NCI-H510A (cell line): Measurements from ENCODE around the gene USP11.
A peak's percentile ranks its signal among the peaks of the same experiment; 100 is the strongest.

Experiments
- DNase-seq: peaks from one replicate; lab custom pipeline; 2025; lab: John Stamatoyannopoulos, UW

Gene USP11

DNA sequence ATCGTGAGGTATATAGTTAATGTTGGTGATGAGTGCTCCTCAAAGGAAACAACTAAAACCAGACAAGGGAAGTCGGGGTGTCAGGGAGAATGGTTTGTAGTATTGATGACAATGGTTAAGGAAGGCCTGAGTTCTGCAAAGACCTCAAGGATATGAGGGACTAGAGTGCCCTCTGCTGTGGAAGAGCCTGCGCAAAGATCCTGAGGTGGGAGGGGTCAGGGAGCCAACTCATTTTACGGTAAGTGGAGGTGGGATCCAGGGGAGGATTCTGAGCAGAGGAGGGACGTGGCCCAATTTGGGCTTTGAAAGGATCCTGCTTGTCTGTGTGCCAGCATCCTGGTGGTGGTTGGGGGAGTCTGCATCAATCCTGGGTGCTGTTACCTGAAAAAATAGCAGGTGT is 27.8 kb upstream of the USP11 start:
- no peak for DNase-seq

- no peak for DNase-seq
These were observed 26.5 kb upstream of the USP11 start for GRCh38 chrX:47206316-47206715.

DNA sequence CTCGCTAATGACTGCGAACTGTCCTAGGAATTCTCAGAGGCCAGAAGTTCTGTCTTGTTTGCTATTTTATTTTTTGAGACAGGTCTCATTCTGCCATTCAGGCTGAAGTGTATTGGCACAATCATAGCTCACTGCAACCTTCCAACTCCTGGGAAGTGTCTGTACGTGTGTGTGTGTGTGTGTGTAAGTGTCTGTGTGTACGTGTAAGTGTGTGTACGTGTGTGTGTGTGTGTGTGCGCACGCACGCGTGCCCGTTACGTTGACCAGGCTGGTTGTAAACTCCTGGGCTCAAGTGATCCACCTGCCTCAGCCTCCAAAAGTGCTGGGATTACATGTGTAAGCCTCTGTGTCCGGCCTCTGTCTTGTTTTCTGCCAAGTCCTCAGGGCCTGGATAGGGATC is 24.7 kb upstream of the USP11 start:
- DNase-seq: no peak

GRCh38 chrX:47209508-47210238 is 23.1 kb upstream of the USP11 start:
- DNase-seq: no peak

GRCh38 chrX:47210661-47211425 is 22.0 kb upstream of the USP11 start:
- no peak for DNase-seq

- no peak for DNase-seq
These were observed 20.2 kb upstream of the USP11 start for GRCh38 chrX:47212381-47213293.

DNA sequence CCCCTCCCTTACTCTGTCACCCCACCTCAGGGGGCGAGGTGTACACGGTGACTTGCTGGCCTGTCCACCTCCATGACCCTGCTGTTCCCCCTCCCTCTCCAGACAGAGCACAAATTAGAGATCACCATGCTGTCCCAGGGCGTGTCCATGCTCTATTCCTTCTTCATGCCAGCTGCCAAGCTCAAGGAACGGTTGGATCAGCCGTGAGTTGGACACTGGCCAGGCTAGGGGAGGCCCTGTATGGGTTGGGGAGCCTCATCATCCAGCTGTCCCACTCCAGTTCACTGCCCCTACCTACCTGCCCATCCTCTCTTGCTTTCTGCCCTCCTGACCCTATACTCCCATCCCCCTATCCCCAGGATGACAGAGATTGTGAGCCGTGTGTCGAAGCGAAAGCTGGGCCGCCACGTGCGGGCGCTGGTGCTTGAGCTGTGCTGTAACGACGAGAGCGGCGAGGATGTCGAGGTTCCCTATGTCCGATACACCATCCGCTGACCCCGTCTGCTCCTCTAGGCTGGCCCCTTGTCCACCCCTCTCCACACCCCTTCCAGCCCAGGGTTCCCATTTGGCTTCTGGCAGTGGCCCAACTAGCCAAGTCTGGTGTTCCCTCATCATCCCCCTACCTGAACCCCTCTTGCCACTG is 18.3 kb upstream of the USP11 start:
- DNase-seq: no peak

DNA sequence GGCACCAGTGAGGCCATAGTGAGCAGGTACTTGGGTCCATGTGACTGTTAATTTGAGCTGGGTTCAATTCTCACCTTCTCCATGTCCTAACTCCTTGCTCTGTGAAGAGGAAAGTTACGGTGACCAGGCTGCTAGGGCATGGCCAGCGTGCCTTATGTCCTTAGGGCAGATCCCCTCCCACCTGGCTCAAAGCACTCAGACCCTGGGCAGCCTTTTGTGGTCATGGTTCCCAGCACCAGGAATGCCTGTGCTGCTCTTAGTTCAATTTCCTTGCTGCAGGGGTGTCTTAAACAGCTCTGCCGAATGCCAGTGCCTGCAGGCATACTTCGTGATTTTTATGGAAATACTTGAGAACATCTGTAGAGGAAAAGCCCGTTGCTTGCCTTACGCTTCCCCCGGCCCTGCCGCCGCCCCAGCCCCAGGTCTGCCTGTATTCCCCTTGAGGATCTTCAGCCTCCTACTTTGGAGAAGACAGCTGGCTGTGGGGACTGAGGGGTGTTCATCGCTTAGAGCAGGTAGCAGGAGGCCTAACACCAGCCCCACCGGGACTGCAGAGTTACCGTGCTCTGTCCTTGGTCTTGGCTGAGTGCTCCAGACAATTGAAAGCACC is 17.4 kb upstream of the USP11 start:
- DNase-seq: no peak

DNA sequence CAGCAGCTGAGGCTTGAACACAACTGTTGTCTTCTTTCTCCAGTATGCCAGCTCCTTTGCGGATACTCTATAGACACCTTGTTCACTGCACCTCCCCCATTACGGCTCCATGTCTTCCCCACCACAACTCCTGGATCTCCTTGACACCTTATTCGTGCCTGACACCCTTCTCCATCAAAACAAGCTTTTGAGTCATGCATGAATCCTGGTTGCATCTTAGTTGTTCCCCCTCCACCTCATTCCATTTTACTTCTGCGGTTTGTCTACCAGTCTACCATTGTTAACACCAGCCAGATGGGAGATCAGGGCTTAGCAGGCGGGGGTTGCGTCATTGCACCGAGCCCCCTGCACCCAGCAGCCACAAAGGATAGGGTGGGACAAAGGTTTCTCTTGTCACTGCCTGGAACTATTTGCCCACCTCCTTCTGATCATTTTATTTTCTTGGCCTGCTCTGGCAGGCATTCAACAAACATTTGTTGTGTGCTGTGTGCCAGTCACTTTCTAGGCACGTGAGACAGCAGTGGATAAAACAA is 16.4 kb upstream of the USP11 start:
- DNase-seq: no peak

GRCh38 chrX:47217121-47217851 is 15.5 kb upstream of the USP11 start:
- no peak for DNase-seq

DNA sequence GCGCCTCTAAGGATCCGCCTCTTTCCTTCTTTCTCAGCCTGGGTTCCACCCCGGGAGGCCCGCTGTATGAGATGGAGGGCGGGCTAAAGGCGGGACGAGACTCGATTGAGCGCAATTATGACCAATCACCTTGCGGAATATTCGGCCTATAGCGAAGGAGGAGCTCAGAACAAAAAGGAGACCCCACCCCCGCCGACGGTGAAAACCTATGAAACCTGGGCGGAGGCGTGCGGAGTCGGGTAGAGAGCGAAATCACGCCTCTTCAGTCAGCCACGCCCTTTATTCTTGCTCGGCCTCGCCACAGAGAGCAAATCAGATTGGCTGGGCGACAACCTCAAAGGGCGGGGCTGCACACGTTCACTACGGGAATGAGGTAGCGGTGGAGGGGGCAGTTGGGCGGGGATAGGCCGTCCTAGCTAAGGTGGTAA is 14.9 kb upstream of the USP11 start:
- peak; percentile 95 for DNase-seq

DNA sequence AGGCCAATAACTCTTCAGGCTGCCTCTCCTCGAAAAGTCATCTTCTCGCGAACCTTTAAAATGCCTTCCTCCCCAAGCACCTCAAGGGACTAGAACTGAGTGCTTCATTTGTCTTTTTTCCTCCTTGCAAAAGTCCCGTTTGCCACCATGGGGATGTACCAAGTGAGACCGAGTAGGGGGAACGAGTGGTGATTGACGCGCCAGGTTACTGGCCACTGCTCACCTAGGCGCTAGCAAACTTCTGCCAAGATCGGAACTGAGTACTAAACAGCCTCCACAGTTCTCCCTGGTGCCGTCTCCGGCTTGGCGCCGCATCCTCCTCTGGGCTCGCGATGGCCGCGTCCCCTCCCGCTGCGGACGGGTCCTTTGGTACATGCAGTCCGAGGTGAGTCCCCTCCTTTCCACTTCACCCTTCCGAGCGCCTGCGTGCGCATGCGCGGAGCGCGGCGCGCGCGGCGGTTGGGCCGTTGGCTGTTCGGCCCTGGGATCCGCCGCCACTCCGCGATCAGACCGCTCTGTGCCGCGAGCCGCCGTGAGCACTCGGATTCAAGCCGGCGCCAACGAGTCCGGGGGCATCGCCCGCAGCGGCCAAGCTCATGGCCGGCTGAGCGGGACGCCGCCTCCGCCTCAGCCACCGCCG is 14.4 kb upstream of the USP11 start, which contains the start of gene CDK16:
Gene CDK16, plus strand, starts transcription at position 402 of the 640 bp plus-strand sequence. CDS start 4,877 bp downstream, outside the sequence.
- DNase-seq: peak; percentile 26

DNA sequence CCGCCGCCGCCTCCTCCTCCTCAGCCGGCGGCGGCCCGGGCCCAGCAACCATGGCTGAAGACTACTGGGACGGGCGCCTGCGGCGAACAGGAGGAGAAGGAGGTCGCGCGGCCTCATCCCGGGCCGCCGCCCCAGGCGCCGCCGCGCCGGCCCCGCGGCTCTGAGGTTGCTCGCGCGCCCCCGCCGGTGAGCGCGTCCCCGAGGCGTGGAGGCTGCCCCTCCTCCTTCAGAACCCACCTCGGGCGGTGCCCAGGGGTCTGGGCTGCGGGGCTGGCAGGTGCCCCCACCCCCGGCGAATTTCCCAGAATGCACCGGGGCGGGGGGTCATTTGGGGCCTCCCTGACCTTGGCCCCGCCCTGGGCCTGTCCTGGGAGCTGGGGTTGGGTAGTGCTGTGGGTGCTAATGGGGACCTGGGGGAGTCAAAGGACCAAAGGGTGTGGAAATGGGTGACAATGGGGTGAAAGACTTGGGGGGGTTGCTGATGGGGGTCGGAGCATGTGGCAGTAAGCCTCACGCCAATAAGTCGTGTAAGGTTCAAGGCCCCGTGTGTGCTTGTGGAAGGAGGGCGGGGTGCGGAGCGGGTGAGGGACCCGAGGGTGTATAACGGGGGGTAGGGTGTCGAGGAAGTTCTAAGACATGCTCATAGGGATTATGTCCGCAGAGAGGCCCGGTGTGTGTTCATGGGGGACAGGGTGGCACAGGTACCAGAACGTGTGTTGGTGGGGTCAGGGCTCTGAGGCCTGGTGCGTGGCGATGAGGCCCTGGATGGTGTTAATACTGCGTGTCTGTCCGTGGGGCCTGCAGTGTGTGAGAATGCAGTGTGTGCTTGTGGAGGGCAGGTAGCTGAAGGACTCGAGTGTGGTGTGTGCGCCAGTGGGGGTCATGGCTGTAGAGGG is 13.6 kb upstream of the USP11 start:
- DNase-seq: no peak

DNA sequence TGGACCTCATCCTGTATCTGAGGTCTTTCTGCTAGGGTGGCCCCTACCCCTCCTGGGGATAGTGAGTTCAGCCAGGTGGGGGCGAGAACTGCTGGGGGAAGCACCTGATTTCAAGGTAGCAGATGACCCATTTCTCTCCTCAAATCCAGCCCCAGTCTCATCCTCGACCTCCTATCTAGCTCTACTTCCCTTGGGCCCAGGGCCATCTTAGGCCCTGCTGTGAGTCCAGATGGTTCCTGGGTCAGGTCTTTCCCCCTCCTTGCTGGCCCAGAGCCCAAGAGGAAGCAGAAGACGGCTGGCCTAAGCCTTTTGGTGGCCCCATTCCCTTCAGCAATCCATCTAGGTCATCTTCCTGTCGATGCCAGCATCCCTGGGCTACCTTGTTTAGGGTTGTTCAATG is 11.1 kb upstream of the USP11 start:
- no peak for DNase-seq

- no peak for DNase-seq
These were observed 10.0 kb upstream of the USP11 start for GRCh38 chrX:47222751-47223350.

DNA sequence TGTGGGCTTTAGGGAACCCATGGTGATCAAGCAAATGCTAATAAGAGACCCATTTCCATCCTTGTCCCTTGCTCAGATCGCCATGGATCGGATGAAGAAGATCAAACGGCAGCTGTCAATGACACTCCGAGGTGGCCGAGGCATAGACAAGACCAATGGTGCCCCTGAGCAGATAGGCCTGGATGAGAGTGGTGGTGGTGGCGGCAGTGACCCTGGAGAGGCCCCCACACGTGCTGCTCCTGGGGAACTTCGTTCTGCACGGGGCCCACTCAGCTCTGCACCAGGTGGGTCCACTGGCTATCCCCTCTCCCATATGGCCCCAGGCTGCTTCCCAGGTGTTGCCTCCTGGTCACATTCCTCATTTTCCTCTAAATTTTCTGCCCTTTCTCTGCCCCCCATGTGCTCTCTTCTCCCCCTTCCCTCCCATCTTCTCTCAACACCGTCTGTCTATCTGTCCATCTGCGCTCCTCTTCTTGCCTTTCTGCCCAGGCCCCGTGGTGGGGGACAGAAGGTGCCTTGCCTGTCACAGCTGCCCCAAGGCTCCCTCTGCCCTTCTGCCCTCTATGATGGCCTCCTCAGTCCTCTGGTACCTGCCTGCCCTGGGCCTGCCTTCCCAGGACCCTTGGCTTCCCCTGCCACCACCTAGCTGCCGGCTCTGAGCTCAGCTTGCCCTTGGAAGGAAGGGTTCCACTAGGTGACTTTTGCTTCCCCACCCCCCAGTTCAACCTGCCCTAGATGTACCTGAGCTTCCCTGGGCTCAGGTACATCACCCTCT is 9.1 kb upstream of the USP11 start:
- no peak for DNase-seq

DNA sequence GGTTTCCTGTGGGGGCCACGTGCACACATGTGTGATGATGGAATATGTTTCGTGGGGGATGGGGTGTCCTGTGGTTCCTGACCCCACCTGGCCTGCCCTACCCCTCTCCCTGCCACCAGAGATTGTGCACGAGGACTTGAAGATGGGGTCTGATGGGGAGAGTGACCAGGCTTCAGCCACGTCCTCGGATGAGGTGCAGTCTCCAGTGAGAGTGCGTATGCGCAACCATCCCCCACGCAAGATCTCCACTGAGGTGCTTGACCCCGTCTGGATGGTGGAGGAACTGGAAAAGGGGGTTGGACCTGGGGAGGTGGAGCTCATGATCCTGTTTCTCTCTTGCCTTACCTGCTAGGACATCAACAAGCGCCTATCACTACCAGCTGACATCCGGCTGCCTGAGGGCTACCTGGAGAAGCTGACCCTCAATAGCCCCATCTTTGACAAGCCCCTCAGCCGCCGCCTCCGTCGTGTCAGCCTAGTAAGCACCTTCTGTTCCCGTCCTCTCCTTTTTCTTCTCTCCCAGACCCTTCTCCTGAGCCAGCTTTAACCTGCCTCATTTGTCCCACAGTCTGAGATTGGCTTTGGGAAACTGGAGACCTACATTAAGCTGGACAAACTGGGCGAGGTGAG is 8.4 kb upstream of the USP11 start:
- no peak for DNase-seq
